SU-DHL-6 (cell line): ENCODE measurements around the gene CMTM7.

Experiments
- CTCF ChIP-seq: fragments of 200-600 bp; sonication (generic); IDR thresholded peaks from one replicate; pipeline ENCODE4 v1.5.1; 2017; ENCODE audit warnings: antibody characterized with exemption, mild to moderate bottlenecking, low read length, moderate library complexity; ENCODE audit not compliant: insufficient read depth, poor library complexity, severe bottlenecking
- EZH2phosphoT487 ChIP-seq: fragments of 200-600 bp; sonication (generic), shearing (Covaris generic); conservative IDR thresholded peaks from 2 replicates; pipeline ENCODE4 v1.6.1; 2018; ENCODE audit warnings: mild to moderate bottlenecking, antibody characterized with exemption, low read length, moderate library complexity, mixed read lengths

DNA sequence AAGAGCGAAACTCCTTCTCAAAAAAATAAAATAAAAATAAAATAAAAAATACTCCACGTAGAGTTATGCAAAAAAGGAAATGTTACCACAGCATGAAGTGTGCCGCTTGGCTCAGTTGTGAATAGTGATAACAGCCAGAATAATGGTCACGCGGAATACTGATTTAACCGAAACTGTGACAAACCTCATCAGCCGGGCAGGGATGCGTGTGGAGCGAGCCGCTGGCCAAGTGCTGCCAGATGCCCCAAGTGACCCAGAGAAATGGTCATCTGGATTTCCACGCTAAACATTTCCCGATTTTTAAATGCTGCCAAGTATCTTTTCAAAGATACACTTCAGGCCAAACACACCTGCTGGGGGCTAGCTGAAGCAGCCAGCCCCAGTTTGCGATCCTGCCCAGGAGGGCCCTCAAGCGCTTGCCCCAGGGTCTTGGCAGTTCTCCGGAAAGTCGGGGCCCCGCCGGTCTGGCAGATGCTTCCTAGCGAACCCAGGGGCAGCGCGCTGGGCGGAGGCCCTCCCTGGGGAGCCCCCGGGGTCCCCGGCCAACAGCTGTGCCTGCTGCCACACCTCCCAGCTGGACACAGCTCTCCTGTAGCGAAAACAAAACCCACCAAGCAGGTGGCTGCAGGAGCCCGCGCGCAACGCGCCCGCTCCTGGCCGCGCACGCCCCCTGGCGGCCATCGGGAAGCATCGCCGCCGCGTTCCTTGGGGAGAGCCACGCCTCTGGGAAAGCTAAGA lies 75.8 kb downstream of the CMTM7 start:
- TF ChIP-seq CTCF (peak; percentile 94), EZH2phosphoT487 (no peak)
